HG02759 (cell line): ENCODE data around the gene HLA-DRB1.
"Not testable (repeated sequence)": the region's sequence is repeated elsewhere in the genome, so short reads cannot be mapped to it uniquely, and the experiment has no call there.

Source experiments
- ATAC-seq: cut with Tn5 transposase; IDR thresholded peaks from one replicate; pipeline ENCODE4 v1.9.1; 2021; ENCODE audit warnings: mild to moderate bottlenecking, moderate library complexity; ENCODE audit not compliant: unreplicated experiment

Gene HLA-DRB1

DNA sequence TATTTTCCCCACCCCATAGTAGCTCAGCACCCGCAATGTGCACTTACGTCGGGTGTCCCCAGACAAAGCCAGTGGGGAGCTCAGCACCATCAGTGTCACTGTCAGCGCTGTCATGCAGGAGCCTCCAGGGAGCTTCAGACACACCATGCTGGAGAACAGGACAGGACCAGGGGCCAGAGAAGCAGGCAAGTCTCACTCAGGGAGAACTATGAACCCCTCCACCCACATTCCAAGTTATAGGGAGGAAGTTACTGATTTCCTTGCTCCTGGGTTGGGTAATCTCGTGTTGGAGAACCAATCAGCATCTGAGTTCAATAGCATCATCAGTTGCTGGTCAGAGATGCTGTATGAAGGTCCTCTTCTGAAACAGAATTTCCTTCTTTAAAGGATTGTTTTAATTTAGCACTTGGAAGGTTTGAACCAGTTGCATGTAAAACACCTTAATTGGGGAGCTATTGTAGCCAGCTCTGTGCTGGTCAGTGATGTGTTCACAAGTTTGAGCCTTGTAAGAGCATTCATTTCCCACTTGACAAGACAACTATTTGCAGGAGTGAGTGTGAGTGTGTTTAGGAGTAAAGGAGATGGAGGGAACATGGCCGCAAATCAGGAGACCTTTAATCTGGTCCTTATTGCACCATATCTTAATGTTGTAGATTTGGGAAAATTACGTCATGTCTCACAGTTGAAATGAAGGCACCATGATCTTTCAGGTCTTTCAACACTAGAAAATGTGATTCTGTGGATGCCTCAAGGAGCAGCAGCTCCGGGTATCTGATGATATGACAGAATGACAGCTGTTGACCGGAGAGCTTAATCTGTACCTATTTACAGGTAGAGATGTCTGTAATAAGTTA lies at the start of gene HLA-DRB1:
TSS of gene HLA-DRB1 (minus strand) at position 253 of the 854 bp plus-strand sequence. CDS start at position 147, 106 bp downstream.
- peak; percentile 94 for ATAC-seq

DNA sequence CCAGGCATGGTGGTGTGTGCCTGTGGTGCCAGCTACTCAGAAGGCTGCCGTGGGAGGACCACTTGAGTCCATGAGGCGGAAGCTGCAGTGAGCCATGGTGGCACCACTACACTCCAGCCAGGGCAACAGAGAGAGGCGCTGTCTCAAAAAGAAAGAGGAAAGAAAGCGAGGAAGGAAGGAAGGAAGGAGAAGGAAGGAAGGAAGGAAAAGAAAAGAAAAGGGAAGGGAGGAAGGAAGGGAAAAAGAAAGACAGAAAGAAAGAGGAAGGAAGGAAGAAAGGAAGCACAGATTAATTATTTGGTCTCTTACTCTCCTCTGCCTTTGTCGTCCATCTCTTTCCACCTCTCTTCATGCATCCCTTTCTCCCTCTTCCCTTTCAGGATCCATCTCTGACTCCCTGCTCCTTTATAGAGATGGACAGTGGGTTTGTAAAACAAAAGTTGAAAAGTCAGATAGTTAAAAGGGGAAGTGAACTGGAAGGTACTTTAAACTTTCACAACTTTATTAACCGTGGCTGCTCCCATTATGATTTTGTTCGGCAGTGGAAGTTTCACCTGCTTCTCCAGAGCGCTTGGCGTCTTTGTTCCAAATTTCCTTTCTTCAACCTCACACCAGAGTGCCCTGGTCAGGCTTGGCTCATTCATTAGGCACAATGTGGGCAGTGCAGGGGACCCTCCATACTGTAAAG lies 49.0 kb upstream of the HLA-DRB1 start:
- ATAC-seq: no peak

DNA sequence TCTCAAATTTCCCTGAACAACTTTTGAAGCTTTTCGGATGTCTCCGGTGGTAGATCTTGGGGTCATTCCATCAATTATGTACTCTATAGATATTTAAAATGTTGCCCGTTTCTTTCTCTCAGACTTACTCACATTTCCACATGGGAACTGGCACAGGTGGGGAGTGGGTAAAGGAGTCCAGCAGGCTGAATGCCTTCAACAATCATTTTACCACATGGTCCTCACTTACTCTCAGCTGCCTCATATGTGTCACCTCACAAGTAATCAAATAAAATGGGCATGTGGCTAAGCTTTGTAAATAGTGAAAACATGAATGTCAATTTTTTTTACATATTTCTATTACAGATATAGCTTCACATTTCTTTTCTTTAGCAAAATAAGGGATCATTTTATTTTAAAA lies 48.2 kb upstream of the HLA-DRB1 start:
- ATAC-seq: no peak

DNA sequence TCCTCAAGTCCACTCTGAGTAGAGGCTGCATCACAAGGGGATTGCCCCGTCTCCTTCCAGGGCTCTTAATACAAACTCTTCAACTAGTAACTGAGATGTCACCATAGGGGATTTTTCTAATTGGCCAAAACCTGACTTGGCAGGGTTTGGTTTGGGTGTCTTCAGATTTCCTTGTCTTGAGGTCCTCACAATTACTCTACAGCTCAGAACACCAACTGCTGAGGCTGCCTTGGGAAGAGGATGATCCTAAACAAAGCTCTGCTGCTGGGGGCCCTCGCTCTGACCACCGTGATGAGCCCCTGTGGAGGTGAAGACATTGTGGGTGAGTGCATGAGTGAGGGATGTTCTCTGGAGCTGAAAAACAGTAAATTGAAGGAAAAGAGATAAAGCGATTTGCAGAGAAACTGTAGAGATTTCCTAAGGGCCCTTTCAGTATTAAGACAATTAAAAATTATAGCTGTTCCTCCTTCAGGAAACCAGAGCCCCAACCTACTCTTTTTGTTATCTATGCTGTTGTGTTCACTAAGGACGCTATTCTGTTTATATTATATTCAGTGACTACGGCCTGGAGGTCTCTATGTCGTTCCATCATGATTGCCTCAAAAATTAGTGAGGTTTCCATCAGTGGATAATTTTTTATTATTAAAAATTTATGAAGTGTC lies 47.7 kb upstream of the HLA-DRB1 start, which contains the start of gene HLA-DQA1:
TSS of gene HLA-DQA1 (plus strand) at position 188 of the 662 bp plus-strand sequence. CDS start at position 241, 53 bp downstream.
- ATAC-seq: peak; percentile 80

DNA sequence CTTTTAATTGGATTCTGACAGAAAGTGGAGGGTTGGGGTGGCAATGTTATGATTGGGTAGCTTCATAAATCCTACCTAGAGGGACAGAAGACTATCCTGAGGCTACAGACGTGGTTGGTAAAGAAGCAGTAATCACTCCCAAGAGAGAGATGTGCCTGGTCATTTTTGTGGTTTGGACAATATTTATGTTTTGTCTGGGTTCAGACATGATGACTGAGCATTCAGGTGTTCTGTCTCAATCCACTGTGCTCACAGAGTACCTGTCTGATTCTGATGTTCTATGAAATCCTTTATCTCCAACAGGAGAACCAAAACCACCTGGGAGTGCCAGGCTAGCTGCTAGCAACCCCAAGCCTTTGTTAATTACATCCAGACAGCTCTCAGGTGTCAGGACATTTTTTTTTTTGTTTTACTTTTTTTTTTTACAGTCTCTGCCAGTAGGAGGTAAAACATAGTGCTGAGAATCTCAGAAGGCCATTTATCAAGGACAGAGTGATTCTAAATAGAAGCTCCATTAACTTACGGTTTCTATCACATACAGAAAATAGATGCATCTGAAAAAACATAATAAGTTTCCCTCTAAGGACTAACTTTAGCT lies 46.0 kb upstream of the HLA-DRB1 start:
- no peak for ATAC-seq

DNA sequence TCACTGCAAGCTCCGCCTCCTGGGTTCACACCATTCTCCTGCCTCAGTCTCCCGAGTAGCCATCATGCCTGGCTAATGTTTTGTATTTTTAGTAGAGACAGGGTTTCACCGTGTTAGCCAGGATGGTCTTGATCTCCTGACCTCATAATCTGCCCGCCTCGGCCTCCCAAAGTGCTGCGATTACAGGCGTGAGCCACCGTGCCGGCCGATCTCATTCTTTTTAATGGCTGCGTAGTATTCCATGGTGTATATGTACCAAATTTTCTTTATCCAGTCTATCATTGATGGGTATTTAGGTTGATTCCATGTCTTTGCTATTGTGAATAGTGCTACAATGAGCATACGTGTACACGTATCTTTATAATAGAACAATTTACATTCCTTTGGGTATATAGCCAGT lies 40.1 kb upstream of the HLA-DRB1 start:
- not testable (repeated sequence) for ATAC-seq

DNA sequence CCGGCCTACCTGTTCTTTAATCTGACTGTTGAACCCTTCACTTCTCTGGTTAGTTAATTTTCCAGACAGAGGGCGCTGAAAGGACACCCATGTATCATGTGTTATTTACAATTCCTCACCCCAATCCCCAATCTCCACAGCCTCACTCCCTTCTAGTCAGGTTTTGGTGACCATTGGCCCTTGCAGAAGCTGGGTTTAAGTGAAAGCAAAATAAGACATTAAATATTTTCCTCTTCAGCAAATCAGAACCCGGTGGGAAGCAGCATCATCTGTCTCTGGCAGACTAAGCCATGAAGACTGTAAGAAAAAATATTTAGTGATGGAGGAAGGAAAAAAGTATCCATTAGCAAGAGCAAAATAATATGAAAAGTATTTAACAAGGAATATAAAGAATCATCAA lies 38.2 kb upstream of the HLA-DRB1 start:
- ATAC-seq: no peak

DNA sequence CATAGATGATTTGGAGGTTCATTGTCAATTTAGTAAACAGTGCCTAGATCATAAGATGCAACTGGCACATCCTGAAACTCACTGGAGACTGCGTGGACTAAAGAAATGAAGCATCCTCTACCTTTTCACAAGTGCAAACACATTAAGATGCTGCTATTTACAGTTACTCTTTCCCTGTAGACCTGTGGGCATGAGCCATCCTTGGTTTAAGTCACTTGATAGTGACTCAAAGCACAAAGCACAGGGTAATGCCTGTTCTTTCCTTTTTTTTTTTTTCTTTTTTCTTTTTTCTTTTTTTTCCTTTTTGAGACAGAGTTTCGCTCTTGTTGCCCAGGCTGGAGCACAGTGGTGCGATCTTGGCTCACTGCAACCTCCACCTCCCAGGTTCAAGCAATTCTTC lies 37.6 kb upstream of the HLA-DRB1 start:
- no peak for ATAC-seq

DNA sequence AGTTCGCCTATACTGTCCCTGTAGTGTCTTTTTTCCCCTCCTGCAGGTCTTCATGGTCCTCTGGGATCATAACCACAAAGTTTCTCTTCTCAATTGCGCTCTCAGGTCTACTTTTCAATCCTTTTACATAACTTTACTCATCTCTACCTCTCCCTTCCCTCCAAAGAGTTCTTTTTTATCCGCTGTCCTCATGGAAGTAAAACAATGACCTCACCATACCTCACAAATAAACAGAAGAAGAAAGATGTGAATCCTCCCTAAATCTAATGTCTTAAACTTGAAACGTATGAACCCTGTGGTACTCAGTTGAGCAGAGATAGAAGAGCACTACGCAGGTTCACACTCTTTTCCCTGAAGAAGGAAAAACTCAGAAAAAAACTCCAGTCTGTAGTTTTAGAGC lies 35.5 kb upstream of the HLA-DRB1 start:
- ATAC-seq: no peak

DNA sequence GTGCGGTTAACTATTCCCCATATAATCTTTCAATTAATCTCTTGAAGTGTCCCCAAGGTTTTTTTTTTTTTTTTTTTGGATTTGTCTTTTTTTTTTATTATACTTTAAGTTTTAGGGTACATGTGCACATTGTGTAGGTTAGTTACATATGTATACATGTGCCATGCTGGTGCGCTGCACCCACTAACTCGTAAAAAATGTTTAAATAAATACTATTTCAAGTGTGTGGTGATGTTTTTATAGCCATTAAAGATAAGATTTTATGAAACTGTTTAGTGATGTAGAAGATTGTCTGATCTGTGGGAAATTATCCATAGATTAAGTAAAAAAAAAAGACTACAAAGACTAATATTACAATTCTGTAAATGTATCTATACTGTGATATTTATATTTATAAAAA lies 34.9 kb upstream of the HLA-DRB1 start:
- ATAC-seq: no peak

DNA sequence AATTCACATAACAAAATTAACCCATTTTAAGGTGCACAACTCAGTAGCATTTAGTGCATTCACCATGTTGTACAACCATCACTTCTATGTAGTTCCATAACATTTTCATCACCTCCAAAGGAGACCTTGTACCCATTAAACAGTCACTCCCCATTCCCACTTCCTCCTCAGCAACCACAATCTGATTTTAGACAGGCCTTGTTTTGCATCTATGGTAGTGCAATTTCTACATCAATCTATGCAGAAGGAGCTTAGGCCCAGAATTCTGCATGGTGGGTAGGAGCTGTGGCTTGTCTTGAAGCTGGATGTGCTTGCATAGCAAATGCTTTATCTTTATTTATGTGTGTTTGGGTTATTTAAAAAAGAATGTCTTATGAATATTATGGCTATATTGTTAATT lies 34.0 kb upstream of the HLA-DRB1 start:
- no peak for ATAC-seq

DNA sequence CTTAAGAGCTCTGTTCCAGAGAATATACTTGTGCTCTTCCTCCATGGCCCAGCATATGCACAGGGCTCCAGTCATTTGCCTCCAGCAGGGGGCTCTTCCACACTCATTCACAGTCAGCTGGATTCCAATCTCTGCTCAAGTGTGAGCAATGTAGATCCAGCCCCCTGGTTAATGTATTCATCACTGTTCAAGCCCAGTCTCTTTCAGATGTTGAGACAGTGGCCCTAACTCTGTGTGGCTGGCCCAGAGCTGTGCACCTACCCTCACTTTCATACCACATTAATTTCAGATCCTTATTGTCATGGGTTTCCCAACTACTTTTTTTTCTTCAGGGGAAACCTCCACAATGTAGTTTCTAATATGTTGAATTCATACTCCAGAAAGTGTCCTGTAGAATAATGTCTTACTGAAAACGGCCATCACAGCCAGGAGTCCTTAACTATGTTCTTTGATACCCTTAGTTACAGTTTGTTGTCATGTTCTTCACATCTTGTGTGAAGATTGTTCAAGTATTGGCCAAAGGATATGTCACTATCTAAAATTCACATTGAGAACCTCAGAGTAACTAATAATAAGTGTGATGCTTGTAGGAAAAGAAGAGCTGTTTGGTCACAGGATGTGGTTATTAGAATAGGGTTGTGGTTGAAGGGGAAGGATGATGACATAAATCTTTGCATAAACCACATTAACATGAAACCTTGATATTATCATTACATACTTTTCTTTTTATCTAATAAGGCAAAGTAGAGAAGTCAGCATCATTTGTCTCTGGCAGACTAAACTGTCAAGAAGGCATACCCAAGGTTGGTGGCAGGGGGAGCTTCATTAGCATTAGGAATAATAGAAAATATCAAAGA lies 33.1 kb upstream of the HLA-DRB1 start:
- ATAC-seq: peak; percentile 70

DNA sequence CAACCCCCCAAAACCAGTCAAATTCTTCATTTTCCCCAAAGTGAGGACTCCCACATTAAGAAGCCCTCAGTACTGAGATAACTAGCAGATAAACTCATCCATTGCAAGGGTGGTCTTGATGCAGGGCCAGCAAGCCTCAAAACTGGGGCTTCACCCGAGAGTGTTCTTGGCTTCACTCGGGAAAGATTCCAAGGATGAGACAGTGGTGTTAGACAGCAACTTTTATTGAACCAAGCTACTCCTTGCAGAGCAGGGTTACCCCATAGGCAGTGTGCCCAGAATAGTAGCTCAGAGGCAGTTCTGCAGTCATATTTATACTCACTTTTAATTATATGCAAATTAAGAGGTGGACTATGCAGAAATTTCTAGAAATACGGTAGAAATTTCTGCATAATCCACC lies 31.7 kb upstream of the HLA-DRB1 start:
- ATAC-seq: no peak

DNA sequence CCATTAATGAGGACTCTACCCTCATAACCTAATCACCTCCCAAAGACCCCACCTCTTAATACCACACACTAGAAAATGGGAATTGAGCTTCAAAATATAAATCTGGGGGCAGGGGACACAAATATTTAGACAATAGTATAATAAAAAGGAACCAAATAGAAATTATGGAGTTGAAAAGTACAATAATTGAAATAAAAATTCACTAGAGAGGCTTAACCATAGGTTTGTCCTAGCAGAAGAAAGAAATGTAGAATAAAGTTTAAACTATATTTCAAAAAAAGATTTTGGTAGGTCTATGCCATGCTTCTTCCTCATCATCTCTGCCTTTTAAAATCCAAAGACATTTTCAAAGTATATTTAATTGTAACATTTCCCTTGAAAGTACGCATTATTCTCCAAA lies 28.1 kb upstream of the HLA-DRB1 start:
- no peak for ATAC-seq

DNA sequence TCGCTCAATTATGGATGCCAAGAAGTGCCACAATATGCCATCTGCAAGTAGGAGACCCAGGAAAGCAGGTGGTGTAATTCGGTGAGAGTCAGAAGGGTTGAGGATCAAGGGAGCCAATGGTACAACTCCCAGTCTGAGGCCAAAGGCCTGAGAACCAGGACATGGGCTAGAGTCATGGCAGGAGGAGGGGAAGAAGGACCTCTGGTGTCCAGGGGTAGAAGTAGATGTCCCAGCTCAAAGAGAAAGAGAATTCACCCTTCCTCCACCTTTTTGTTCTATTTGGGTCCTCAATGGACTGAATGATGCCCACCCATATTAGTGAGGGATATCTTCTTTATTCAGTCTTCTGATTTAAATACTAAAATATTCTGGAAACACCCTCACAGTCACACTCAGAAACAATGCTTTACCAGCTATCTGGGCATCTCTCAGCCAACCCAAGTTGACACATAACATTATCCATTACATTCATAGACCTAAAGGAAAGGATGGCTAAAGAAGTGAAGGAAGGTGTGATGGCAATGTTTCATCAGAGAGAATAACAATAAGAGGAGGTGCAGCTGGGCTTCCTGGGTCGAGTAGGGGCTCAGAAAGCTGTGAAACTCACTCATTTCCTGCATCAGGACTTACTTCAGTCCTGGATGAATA lies 26.4 kb upstream of the HLA-DRB1 start:
- ATAC-seq: no peak

DNA sequence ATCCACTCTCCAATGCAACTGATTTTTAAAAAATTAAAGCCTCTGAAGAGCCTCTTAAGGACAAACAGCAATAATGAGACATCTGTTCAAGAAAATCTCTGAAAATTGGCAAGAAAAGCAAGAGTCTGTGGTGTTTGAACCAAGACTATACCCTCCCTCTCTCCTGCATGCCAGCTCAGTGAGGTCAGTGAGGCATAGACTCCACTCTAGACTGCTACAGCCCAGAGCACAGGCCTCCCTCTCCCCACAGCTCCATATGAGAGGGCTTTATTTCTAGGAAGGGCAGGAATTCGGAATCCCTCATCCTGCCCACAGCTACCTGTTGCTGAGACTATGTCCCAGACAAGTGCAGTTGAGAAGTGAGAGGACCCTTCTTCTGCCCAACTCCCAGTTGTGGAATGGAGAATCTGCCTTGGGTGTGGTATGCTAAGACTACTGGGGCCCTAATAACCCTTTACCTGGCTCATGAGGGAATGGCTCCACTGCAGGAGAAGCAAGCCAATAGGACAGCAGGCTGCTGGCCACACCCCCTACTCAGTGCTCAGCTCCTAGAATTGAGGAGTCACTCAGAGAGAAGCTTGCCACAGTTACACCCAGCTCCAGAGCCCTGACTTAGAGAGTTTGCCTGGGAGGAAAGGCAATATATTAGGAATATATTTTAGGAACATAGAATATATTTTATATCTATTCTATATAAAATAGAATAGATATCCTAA lies 24.9 kb upstream of the HLA-DRB1 start:
- ATAC-seq: no peak

DNA sequence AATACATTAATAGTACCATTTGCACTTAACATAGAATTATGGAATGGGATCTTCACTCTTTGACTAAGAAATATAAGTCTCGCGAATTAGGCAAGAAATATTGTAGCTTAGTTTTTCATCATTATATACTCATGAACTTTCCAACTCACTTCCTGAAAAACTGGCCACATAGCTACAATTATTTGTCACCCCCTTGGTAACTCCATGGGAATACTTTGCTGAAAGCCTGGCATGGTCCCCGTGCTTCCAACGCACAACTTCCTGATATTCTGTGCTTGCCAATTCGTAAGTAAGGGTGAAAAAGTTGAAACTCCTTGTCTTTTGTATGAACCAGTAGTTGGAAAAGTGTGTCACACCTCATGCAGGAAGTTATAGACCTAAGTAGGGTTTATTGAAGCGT lies 23.8 kb upstream of the HLA-DRB1 start:
- ATAC-seq: no peak

DNA sequence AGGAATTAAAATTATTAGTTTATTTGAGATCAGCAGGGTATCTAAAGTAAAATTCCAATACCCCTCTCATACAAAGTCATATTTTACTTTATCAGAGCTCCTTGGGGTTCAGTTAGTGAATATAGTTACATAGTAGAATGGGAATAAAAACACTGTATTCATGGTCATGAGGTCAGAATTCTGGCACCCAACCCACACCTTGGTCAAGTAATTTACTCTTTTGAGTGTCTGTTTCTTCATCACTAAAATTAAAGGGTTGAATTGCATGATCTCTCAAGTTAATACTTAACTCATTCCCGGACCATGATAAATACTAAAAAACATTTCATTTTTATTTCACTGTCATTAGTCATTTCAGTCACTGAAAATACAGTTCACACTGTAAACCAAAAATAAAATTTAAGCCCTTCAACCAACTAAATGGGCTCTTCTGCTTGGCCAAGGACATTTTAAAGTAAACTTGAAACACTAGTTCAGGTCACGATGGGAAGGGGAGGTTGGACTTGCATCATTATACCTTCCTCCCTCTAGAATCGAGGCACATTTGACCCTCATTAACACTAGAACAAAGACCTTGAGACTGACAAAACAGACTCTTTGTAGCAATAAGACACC lies 21.1 kb upstream of the HLA-DRB1 start:
- no peak for ATAC-seq
